Right lobe of liver (tissue), 6 donors: ENCODE data around the gene EME2. TPM values are rescaled to one million over a fixed set of nuclear protein-coding genes. Genes with fewer than 3 reads are reported as not detected.

Experiments
- ATAC-seq, 4 donors: fragments of 200-7000 bp; cut with Tn5 transposase; one replicate each; pipeline ENCODE4 v1.9.1; 2020; ENCODE audit warnings: mild to moderate bottlenecking in 4 of 4, moderate library complexity in 4 of 4
- DNase-seq, 3 donors: peaks; one replicate each; pipeline ENCODE4 v3.0.0-alpha.2; 2020
- H3K27ac ChIP-seq, 3 donors: fragments of 200-600 bp; one replicate each; pipeline ENCODE4 v1.8.0; 2022
- H3K27me3 ChIP-seq, 2 donors: fragments of 200-600 bp; one replicate each; pipeline ENCODE4 v1.8.0; 2022
- H3K36me3 ChIP-seq, 4 donors: fragments of 200-600 bp; sonication (generic) in 1 of 4; one replicate each; pipeline versions ENCODE4 v1.5.1 to v1.8.0; 2017 to 2022; ENCODE audit warnings: control low read depth in 1 of 4
- H3K4me1 ChIP-seq, 4 donors: fragments of 200-600 bp; sonication (generic) in 1 of 4; one replicate each; pipeline versions ENCODE4 v1.5.1 to v1.8.0; 2017 to 2022; ENCODE audit warnings: control low read depth in 1 of 4
- H3K4me3 ChIP-seq, 3 donors: fragments of 200-600 bp; one replicate each; pipeline ENCODE4 v1.8.0; 2022
- H3K9me3 ChIP-seq, 4 donors: fragments of 200-600 bp; sonication (generic) in 1 of 4; one replicate each; pipeline versions ENCODE4 v1.5.1 to v1.8.0; 2017 to 2022; ENCODE audit warnings: control low read depth in 1 of 4
- CTCF ChIP-seq, 4 donors: fragments of 200-600 bp in 3 of 4; fragments of 450-650 bp in 1 of 4; IDR thresholded peaks; one replicate each; pipeline versions ENCODE4 v1.5.1 to v1.8.0; 2016 to 2022; ENCODE audit warnings: antibody characterized with exemption in 4 of 4, mild to moderate bottlenecking in 2 of 4
- POLR2A ChIP-seq: fragments of 450-650 bp; IDR thresholded peaks from one replicate; pipeline ENCODE4 v1.6.1; 2017; ENCODE audit warnings: antibody characterized with exemption, mild to moderate bottlenecking
- WGBS: methylation state at CpG from one replicate; pipeline ENCODE4 v1.1.6; 2018; ENCODE audit warnings: low coverage, low lambda C conversion rate; ENCODE audit not compliant: insufficient coverage; ENCODE audit errors: missing lambda C conversion rate; 5-methylcytosine and 5-hydroxymethylcytosine counted together
- intact Hi-C, 2 donors: fragments of 100-400 bp; cut with DNase I; formaldehyde crosslinking; loops; one replicate each; pipeline versions ENCODE4 v1.11.2 to v1.14.1; 2022
- total RNA-seq, 6 experiments: library from RNA; depleted of rRNA in 2 of 6; stranded (reverse); fragments of >200 nt in 2 of 6; fragmentation: NEBNext Ultra II Directional in 3 of 6; extraction: Animal tissue kit (Norgen Biotek cat#: 25700) in 3 of 6; gene quantifications; one replicate each; pipeline versions ENCODE4 v1.1.0 to v1.2.4, GENCODE V29; 2016 to 2023
- donor health status: DM: no; HTN: yes; CAD: no.
- donor health status: DM: no; HTN: no; CAD: no.
- donor health status: DM: no; HTN: no; CAD: no.
- donor health status: DM: no; HTN: yes; CAD: no.
- donor health status: DM: no; HTN: yes; CAD: no.

Gene EME2
- total RNA-seq, 6 experiments from 2014 or later: 3.8 to 11.1 (median 5.0) TPM

DNA sequence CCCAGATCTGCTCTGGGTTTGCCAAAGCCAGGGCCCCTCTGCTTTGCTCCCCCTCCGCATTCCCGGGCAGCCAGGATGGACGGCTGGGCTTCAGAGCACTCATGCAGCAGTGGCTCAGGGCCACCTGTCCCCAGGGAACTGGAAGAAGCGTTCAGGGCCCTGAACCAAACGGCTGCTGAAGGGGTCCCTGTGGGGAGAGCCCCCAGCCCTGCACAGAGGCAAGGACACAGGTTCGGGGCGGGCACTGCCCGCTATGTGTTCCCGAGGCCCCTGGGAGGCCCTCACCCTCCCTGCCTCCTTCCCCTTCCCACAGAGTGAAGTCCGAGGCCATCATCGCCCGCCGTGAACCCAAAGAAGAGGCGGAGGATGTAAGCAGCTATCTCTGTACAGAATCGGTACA, 11.7 kb upstream of the EME2 start:
- DNase-seq: no peak

DNA sequence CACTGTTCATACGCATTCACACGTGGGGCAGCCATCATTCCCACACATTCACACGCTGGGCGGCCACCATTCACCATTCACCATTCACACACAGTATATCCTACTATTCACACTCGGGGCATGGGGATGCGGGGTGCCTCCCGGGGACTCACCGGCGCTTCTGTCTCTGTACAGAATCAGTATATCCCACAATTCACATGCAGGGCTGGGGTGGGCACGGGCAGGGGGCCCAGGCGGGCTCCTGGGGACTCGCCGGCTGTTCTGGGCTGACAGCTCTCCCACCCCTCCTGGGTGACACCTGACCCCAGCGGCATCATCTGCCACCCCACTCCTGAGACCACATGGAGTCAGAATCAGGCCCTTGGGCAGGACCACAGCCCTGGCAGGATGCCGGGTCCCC, 10.9 kb upstream of the EME2 start:
- 88% methylated on average over 12 of the region's 15 CpGs for WGBS
- Histone ChIP-seq H3K36me3 (peaks cover 0 to 41% (median 6%) of the 10 kb centered on the region in 4 donors), H3K27me3 (no peaks in the 10 kb centered on the region), H3K9me3 (no peaks in the 10 kb centered on the region), H3K4me1 (no peaks in the 10 kb centered on the region), H3K27ac (no peak overlapping the region), H3K4me3 (no peak overlapping the region)
- ATAC-seq (no peak), DNase-seq (no peak)
- no peak for TF ChIP-seq CTCF (IDR thresholded peaks at IDR 0.05)
- TF ChIP-seq POLR2A: no peak
- intact Hi-C loops: no loop called here

More for the DNA sequence above, 11.7 kb upstream of the EME2 start:
- H3K27ac ChIP-seq: no peak overlapping the region
- WGBS: 87% methylated on average over 9 of the region's 15 CpGs
- TF ChIP-seq POLR2A (no peak), CTCF (IDR thresholded peaks at IDR 0.05) (no peak)
- peaks cover 0 to 35% (median 6%) of the 10 kb centered on the region in 4 donors for H3K36me3 ChIP-seq
- H3K9me3 ChIP-seq: no peaks in the 10 kb centered on the region
- ATAC-seq: no peak
- H3K4me3 ChIP-seq: no peak overlapping the region
- intact Hi-C loops: no loop called here
- H3K27me3 ChIP-seq: no peaks in the 10 kb centered on the region
- H3K4me1 ChIP-seq: no peaks in the 10 kb centered on the region

- intact Hi-C loops: no loop called here
- no peak for ATAC-seq
Observed at GRCh38 chr16:1762196-1762878, 10.3 kb upstream of the EME2 start.

GRCh38 chr16:1762879-1763520, 9.6 kb upstream of the EME2 start:
- intact Hi-C loops: no loop called here
- ATAC-seq (peak in 1 of 4 donors; percentile 11), DNase-seq (peak in 1 of 3 donors; percentile 54)
- no peak overlapping the region for H3K27ac ChIP-seq
- H3K9me3 ChIP-seq: no peaks in the 10 kb centered on the region
- H3K4me3 ChIP-seq: no peak overlapping the region
- TF ChIP-seq POLR2A: no peak
- no peak for TF ChIP-seq CTCF (IDR thresholded peaks at IDR 0.05)
- H3K4me1 ChIP-seq: no peaks in the 10 kb centered on the region
- H3K27me3 ChIP-seq: no peaks in the 10 kb centered on the region
- peaks cover 0 to 42% (median 6%) of the 10 kb centered on the region in 4 donors for H3K36me3 ChIP-seq
- WGBS: 0% methylated on average over 1 of the region's 24 CpGs

More at GRCh38 chr16:1762196-1762878, 10.3 kb upstream of the EME2 start:
- H3K9me3 ChIP-seq: no peaks in the 10 kb centered on the region
- no peak overlapping the region for H3K4me3 ChIP-seq
- DNase-seq: peak in 1 of 3 donors; percentile 50
- H3K4me1 ChIP-seq: no peaks in the 10 kb centered on the region
- H3K27me3 ChIP-seq: no peaks in the 10 kb centered on the region
- H3K27ac ChIP-seq: no peak overlapping the region
- WGBS: 98% methylated on average over 9 of the region's 30 CpGs
- peaks cover 0 to 41% (median 6%) of the 10 kb centered on the region in 4 donors for H3K36me3 ChIP-seq
- TF ChIP-seq CTCF (IDR thresholded peaks at IDR 0.05) (no peak), POLR2A (no peak)
